Activated T-helper 2 cell treated with anti-CD3 and anti-CD28 coated beads, Interferon-gamma antibody, Interleukin-2, Interleukin-4, amounts not matched to agents 10 μg/mL and 5 μg/mL and 100 μg/mL, durations not matched to agents 14 hours and 24 hours and 36 hours (primary cell): ENCODE data around the gene ADSS2. TPM values are rescaled to one million over a fixed set of nuclear protein-coding genes. Genes with fewer than 3 reads are reported as not detected.

Experiments
- DNase-seq: peaks from one replicate; pipeline ENCODE4 v3.0.0; 2021; ENCODE audit warnings: low spot score
- H3K27ac Mint-ChIP-seq: one replicate; pipeline ENCODE4 v1.8.0; 2021; ENCODE audit warnings: mixed read lengths
- H3K27me3 Mint-ChIP-seq: one replicate; pipeline ENCODE4 v1.8.0; 2021; ENCODE audit warnings: low read depth, mixed read lengths
- H3K36me3 Mint-ChIP-seq: one replicate; pipeline ENCODE4 v1.8.0; 2021; ENCODE audit warnings: low read depth, mixed read lengths
- H3K4me1 Mint-ChIP-seq: one replicate; pipeline ENCODE4 v1.8.0; 2021; ENCODE audit warnings: low read depth, mixed read lengths
- H3K4me3 Mint-ChIP-seq: one replicate; pipeline ENCODE4 v1.8.0; 2021; ENCODE audit warnings: low read depth, mild to moderate bottlenecking, moderate library complexity, mixed read lengths
- H3K9me3 Mint-ChIP-seq: one replicate; pipeline ENCODE4 v1.8.0; 2021; ENCODE audit warnings: mixed read lengths
- intact Hi-C: fragments of 100-400 bp; cut with micrococcal nuclease; formaldehyde crosslinking; loops from one replicate; pipeline ENCODE4 v1.15.1; 2023
- total RNA-seq: library from RNA; stranded (reverse); gene quantifications from 2 replicates; pipeline ENCODE4 v1.2.3, GENCODE V29; 2022

Gene ADSS2
- total RNA-seq, 1 donor from 2014 or later, result 66.1 TPM

- DNase-seq, result no peak
- Mint-ChIP-seq H3K4me1 (peaks cover 16% of the 10 kb centered on the region), H3K27ac (no peak overlapping the region), H3K36me3 (peaks cover 21% of the 10 kb centered on the region), H3K27me3 (no peaks in the 10 kb centered on the region), H3K4me3 (no peak overlapping the region), H3K9me3 (peaks cover 4% of the 10 kb centered on the region)
- intact Hi-C loops, result loop anchor here (5.0 kb wide), 1 partner anchor 407 kb away; no protein-coding TSS in a partner anchor
These were observed 2.7 kb upstream of the ADSS2 start for GRCh38 chr1:244454412-244454811.

GRCh38 chr1:244451951-244452795, 464 bp upstream of the ADSS2 start:
- Mint-ChIP-seq H3K9me3 (peaks cover 4% of the 10 kb centered on the region), H3K36me3 (peaks cover 34% of the 10 kb centered on the region), H3K27ac (peak overlapping the region; percentile 96), H3K27me3 (no peaks in the 10 kb centered on the region), H3K4me3 (peak overlapping the region; percentile 95), H3K4me1 (peaks cover 34% of the 10 kb centered on the region)
- intact Hi-C loops, result loop anchor here (1.0 to 5.0 kb wide), 10 partner anchors 9 to 1197 kb away; partner anchors contain the start of genes CATSPERE, CEP170, COX20 and HNRNPU
- DNase-seq, result peak; percentile 98

- Mint-ChIP-seq H3K9me3 (peaks cover 4% of the 10 kb centered on the region), H3K4me3 (peak overlapping the region; percentile 95), H3K4me1 (peaks cover 41% of the 10 kb centered on the region), H3K27me3 (no peaks in the 10 kb centered on the region), H3K36me3 (peaks cover 40% of the 10 kb centered on the region), H3K27ac (peak overlapping the region; percentile 96)
- intact Hi-C loops, result loop anchor here (1.0 to 5.0 kb wide), 4 partner anchors 15 to 414 kb away; partner anchors contain the start of genes COX20 and HNRNPU
- DNase-seq, result peak; percentile 53
These were observed 841 bp downstream of the ADSS2 start for GRCh38 chr1:244450597-244451538.

- intact Hi-C loops, result loop anchor here (1.0 to 5.0 kb wide), 4 partner anchors 14 to 415 kb away; partner anchors contain the start of genes COX20 and HNRNPU
- H3K27me3 Mint-ChIP-seq, result no peaks in the 10 kb centered on the region
- peaks cover 49% of the 10 kb centered on the region for H3K4me1 Mint-ChIP-seq
- DNase-seq, result no peak
- peak overlapping the region; percentile 96 for H3K27ac Mint-ChIP-seq
- H3K9me3 Mint-ChIP-seq, result peaks cover 4% of the 10 kb centered on the region
- peaks cover 45% of the 10 kb centered on the region for H3K36me3 Mint-ChIP-seq
- H3K4me3 Mint-ChIP-seq, result peak overlapping the region; percentile 95
These were observed 1.7 kb downstream of the ADSS2 start for GRCh38 chr1:244449936-244450508.

- no peak for DNase-seq
- Mint-ChIP-seq H3K36me3 (peaks cover 53% of the 10 kb centered on the region), H3K9me3 (peaks cover 4% of the 10 kb centered on the region), H3K27me3 (no peaks in the 10 kb centered on the region), H3K4me1 (peaks cover 52% of the 10 kb centered on the region), H3K4me3 (peak overlapping the region; percentile 43), H3K27ac (no peak overlapping the region)
- intact Hi-C loops, result no loop called here
These were observed 3.3 kb downstream of the ADSS2 start for GRCh38 chr1:244448279-244449036.

GRCh38 chr1:244447552-244447951, 4.2 kb downstream of the ADSS2 start:
- no peak overlapping the region for H3K4me3 Mint-ChIP-seq

GRCh38 chr1:244447024-244447423, 4.7 kb downstream of the ADSS2 start:
- peaks cover 64% of the 10 kb centered on the region for H3K36me3 Mint-ChIP-seq
- intact Hi-C loops, result no loop called here
- no peaks in the 10 kb centered on the region for H3K27me3 Mint-ChIP-seq
- H3K9me3 Mint-ChIP-seq, result peaks cover under 1% of the 10 kb centered on the region
- peaks cover 54% of the 10 kb centered on the region for H3K4me1 Mint-ChIP-seq
- no peak overlapping the region for H3K4me3 Mint-ChIP-seq
- H3K27ac Mint-ChIP-seq, result no peak overlapping the region
- no peak for DNase-seq

More at GRCh38 chr1:244447552-244447951, 4.2 kb downstream of the ADSS2 start:
- Mint-ChIP-seq H3K4me1 (peaks cover 57% of the 10 kb centered on the region), H3K36me3 (peaks cover 59% of the 10 kb centered on the region), H3K27ac (no peak overlapping the region), H3K27me3 (no peaks in the 10 kb centered on the region), H3K9me3 (peaks cover 4% of the 10 kb centered on the region)
- intact Hi-C loops, result no loop called here
- no peak for DNase-seq

- H3K4me1 Mint-ChIP-seq, result peaks cover 52% of the 10 kb centered on the region
- H3K27me3 Mint-ChIP-seq, result no peaks in the 10 kb centered on the region
- DNase-seq, result no peak
- peak overlapping the region; percentile 17 for H3K27ac Mint-ChIP-seq
- no peak overlapping the region for H3K4me3 Mint-ChIP-seq
- H3K9me3 Mint-ChIP-seq, result no peaks in the 10 kb centered on the region
- intact Hi-C loops, result no loop called here
- H3K36me3 Mint-ChIP-seq, result peaks cover 61% of the 10 kb centered on the region
These were observed 6.2 kb downstream of the ADSS2 start for GRCh38 chr1:244445320-244446181.

- intact Hi-C loops, result no loop called here
- Mint-ChIP-seq H3K9me3 (no peaks in the 10 kb centered on the region), H3K4me1 (peaks cover 48% of the 10 kb centered on the region), H3K27me3 (no peaks in the 10 kb centered on the region), H3K36me3 (peaks cover 57% of the 10 kb centered on the region), H3K27ac (no peak overlapping the region), H3K4me3 (no peak overlapping the region)
- DNase-seq, result no peak
These were observed 6.9 kb downstream of the ADSS2 start for GRCh38 chr1:244444854-244445253.

- no peak overlapping the region for H3K4me3 Mint-ChIP-seq
- H3K27me3 Mint-ChIP-seq, result no peaks in the 10 kb centered on the region
- H3K27ac Mint-ChIP-seq, result no peak overlapping the region
- peaks cover 50% of the 10 kb centered on the region for H3K36me3 Mint-ChIP-seq
- DNase-seq, result no peak
- H3K4me1 Mint-ChIP-seq, result peaks cover 42% of the 10 kb centered on the region
- intact Hi-C loops, result no loop called here
- no peaks in the 10 kb centered on the region for H3K9me3 Mint-ChIP-seq
These were observed 8.9 kb downstream of the ADSS2 start for GRCh38 chr1:244442850-244443249.

GRCh38 chr1:244439391-244440032, 12.2 kb downstream of the ADSS2 start:
- intact Hi-C loops, result no loop called here
- peak overlapping the region; percentile 5 for H3K27ac Mint-ChIP-seq
- DNase-seq, result no peak
- no peaks in the 10 kb centered on the region for H3K9me3 Mint-ChIP-seq
- H3K4me1 Mint-ChIP-seq, result peaks cover 36% of the 10 kb centered on the region
- peaks cover 53% of the 10 kb centered on the region for H3K36me3 Mint-ChIP-seq
- no peaks in the 10 kb centered on the region for H3K27me3 Mint-ChIP-seq
- H3K4me3 Mint-ChIP-seq, result no peak overlapping the region
